Effector memory CD4-positive, alpha-beta T cell (primary cell): Measurements from ENCODE around the gene ZNF83.
"Not testable (repeated sequence)": the region's sequence is repeated elsewhere in the genome, so short reads cannot be mapped to it uniquely, and the experiment has no call there.

Experiments
- DNase-seq, 3 donors: peaks; one replicate each; pipeline ENCODE4 v3.0.0-alpha.2; 2020
- H3K27ac ChIP-seq: 2 replicates; pipeline ENCODE4 v1.7.0; 2013; ENCODE audit warnings: mild to moderate bottlenecking, low read length, moderate library complexity; ENCODE audit not compliant: insufficient read depth, poor library complexity, severe bottlenecking
- H3K27me3 ChIP-seq: replicated peaks from 2 replicates; pipeline ENCODE4 v1.7.0; 2013; ENCODE audit warnings: mild to moderate bottlenecking, low read length; ENCODE audit not compliant: insufficient read depth, control insufficient read depth, poor library complexity, severe bottlenecking
- H3K36me3 ChIP-seq: 2 replicates; pipeline ENCODE4 v1.7.0; 2013; ENCODE audit warnings: mild to moderate bottlenecking, low read length, moderate library complexity; ENCODE audit not compliant: control insufficient read depth, insufficient read depth
- H3K4me1 ChIP-seq: 2 replicates; pipeline ENCODE4 v1.7.0; 2013; ENCODE audit warnings: low read length, mild to moderate bottlenecking; ENCODE audit not compliant: control insufficient read depth, insufficient read depth, poor library complexity, severe bottlenecking
- H3K4me3 ChIP-seq: 2 replicates; pipeline ENCODE4 v1.7.0; 2013; ENCODE audit warnings: low read length, low read depth, mild to moderate bottlenecking; ENCODE audit not compliant: insufficient read depth, poor library complexity, severe bottlenecking
- H3K9me3 ChIP-seq: 2 replicates; pipeline ENCODE4 v1.7.0; 2013; ENCODE audit warnings: mild to moderate bottlenecking, low read length, moderate library complexity; ENCODE audit not compliant: control insufficient read depth

Gene ZNF83

GRCh38 chr19:52585604-52586003 lies 52.6 kb downstream of the ZNF83 start:
- Histone ChIP-seq H3K4me3 (no peak overlapping the region), H3K27ac (no peak overlapping the region), H3K4me1 (no peaks in the 10 kb centered on the region), H3K36me3 (peaks cover 31% of the 10 kb centered on the region), H3K27me3 (no peaks in the 10 kb centered on the region), H3K9me3 (peaks cover 17% of the 10 kb centered on the region)
- DNase-seq: no peak

- H3K27me3 ChIP-seq: no peaks in the 10 kb centered on the region
- no peak overlapping the region for H3K27ac ChIP-seq
- H3K4me1 ChIP-seq: no peaks in the 10 kb centered on the region
- DNase-seq: no peak
- peaks cover 38% of the 10 kb centered on the region for H3K36me3 ChIP-seq
- H3K9me3 ChIP-seq: peaks cover 17% of the 10 kb centered on the region
- no peak overlapping the region for H3K4me3 ChIP-seq
These were observed 53.3 kb downstream of the ZNF83 start for GRCh38 chr19:52584736-52585440.

GRCh38 chr19:52570000-52570861 lies 67.9 kb downstream of the ZNF83 start, which contains the start of gene ZNF701:
Gene ZNF701 (plus strand): TSS chr19:52570287. CDS start chr19:52574148, 3,861 bp downstream.
- peak; percentile 92 to 95 (median 93) for DNase-seq
- Histone ChIP-seq H3K27me3 (no peaks in the 10 kb centered on the region), H3K4me3 (peak within 1 kb of the TSS; percentile 81), H3K4me1 (peaks cover 5% of the 10 kb centered on the region), H3K36me3 (peaks cover 28% of the 10 kb centered on the region), H3K9me3 (peaks cover 9% of the 10 kb centered on the region), H3K27ac (peak within 1 kb of the TSS; percentile 71)

- peak in 1 of 3 donors; percentile 0 for DNase-seq
- not testable (repeated sequence) for H3K27me3 ChIP-seq, H3K4me1 ChIP-seq
- H3K4me3 ChIP-seq: peak overlapping the region; percentile 81
- peak overlapping the region; percentile 41 for H3K27ac ChIP-seq
- peaks cover 23% of the 10 kb centered on the region for H3K36me3 ChIP-seq
- H3K9me3 ChIP-seq: peaks cover 12% of the 10 kb centered on the region
These were observed 68.5 kb downstream of the ZNF83 start for GRCh38 chr19:52569638-52569999.

GRCh38 chr19:52567921-52568320 lies 70.2 kb downstream of the ZNF83 start:
- Histone ChIP-seq H3K27ac (no peak overlapping the region), H3K4me1 (peaks cover 5% of the 10 kb centered on the region), H3K9me3 (peaks cover 20% of the 10 kb centered on the region), H3K4me3 (no peak overlapping the region), H3K27me3 (no peaks in the 10 kb centered on the region), H3K36me3 (peaks cover 14% of the 10 kb centered on the region)
- DNase-seq: no peak

- Histone ChIP-seq H3K9me3 (peaks cover 29% of the 10 kb centered on the region), H3K27ac (no peak overlapping the region), H3K4me1 (peaks cover 5% of the 10 kb centered on the region), H3K27me3 (no peaks in the 10 kb centered on the region), H3K36me3 (peaks cover 16% of the 10 kb centered on the region), H3K4me3 (no peak overlapping the region)
- no peak for DNase-seq
These were observed 71.6 kb downstream of the ZNF83 start for GRCh38 chr19:52566588-52566987.

GRCh38 chr19:52566121-52566520 lies 72.0 kb downstream of the ZNF83 start:
- Histone ChIP-seq H3K9me3 (peaks cover 29% of the 10 kb centered on the region), H3K36me3 (peaks cover 19% of the 10 kb centered on the region), H3K27me3 (no peaks in the 10 kb centered on the region), H3K4me3 (no peak overlapping the region), H3K4me1 (peaks cover 5% of the 10 kb centered on the region), H3K27ac (no peak overlapping the region)
- no peak for DNase-seq
